ENCODE measurements around the gene DAPK1. TPM values are rescaled to one million over a fixed set of nuclear protein-coding genes. Genes with fewer than 3 reads are reported as not detected.

DAPK1 gene
- polyA plus RNA-seq, 1 donor from 2014 or later: 45.0 TPM

GRCh38 chr9:87516926-87517290, 19.2 kb downstream of the DAPK1 start:
- H2AFZ ChIP-seq (ENCODE audit: low read depth, low read length): no peak overlapping the region
- TF ChIP-seq MXI1 (conservative IDR thresholded peaks at IDR 0.05; ENCODE audit: poor library complexity, severe bottlenecking) (no peak), TAF1 (IDR thresholded peaks at IDR 0.05; ENCODE audit: low read depth) (no peak), REST (IDR thresholded peaks at IDR 0.05; ENCODE audit: borderline replicate concordance) (no peak), SMC3 (conservative IDR thresholded peaks at IDR 0.05; ENCODE audit: poor library complexity) (no peak)
- H3K4me3 ChIP-seq (ENCODE audit: low read length): no peak overlapping the region
- no peaks in the 10 kb centered on the region for H3K9me2 ChIP-seq (ENCODE audit: insufficient read depth, low read length)
- no peak overlapping the region for H3K27ac ChIP-seq (ENCODE audit: low read length)
- peaks cover 6% of the 10 kb centered on the region for H3K9me3 ChIP-seq (ENCODE audit: low read length)
- H3K4me2 ChIP-seq (ENCODE audit: low read length): no peak overlapping the region
- H4K20me1 ChIP-seq (ENCODE audit: insufficient read depth): no peaks in the 10 kb centered on the region
- H3K36me3 ChIP-seq (ENCODE audit: insufficient read depth, low read length): peaks cover 4% of the 10 kb centered on the region
- no peak overlapping the region for H3K9ac ChIP-seq (ENCODE audit: low read length)
- no peaks in the 10 kb centered on the region for H3F3A ChIP-seq (ENCODE audit: insufficient read depth, low read length, poor library complexity, severe bottlenecking)
- peaks cover 14% of the 10 kb centered on the region for H3K79me2 ChIP-seq (replicated peaks; ENCODE audit: insufficient read depth, low read length)
- H3K27me3 ChIP-seq (ENCODE audit: insufficient read depth, low read depth, low read length): no peaks in the 10 kb centered on the region

GRCh38 chr9:87517732-87518131, 20.1 kb downstream of the DAPK1 start:
- no peaks in the 10 kb centered on the region for H3K9me2 ChIP-seq (ENCODE audit: insufficient read depth, low read length)
- H3K9ac ChIP-seq (ENCODE audit: low read length): no peak overlapping the region
- H3K9me3 ChIP-seq (ENCODE audit: low read length): peaks cover 6% of the 10 kb centered on the region
- H2AFZ ChIP-seq (ENCODE audit: low read depth, low read length): no peak overlapping the region
- no peaks in the 10 kb centered on the region for H4K20me1 ChIP-seq (ENCODE audit: insufficient read depth)
- no peak overlapping the region for H3K4me2 ChIP-seq (ENCODE audit: low read length)
- peaks cover 4% of the 10 kb centered on the region for H3K36me3 ChIP-seq (ENCODE audit: insufficient read depth, low read length)
- H3K79me2 ChIP-seq (replicated peaks; ENCODE audit: insufficient read depth, low read length): peaks cover 14% of the 10 kb centered on the region
- H3F3A ChIP-seq (ENCODE audit: insufficient read depth, low read length, poor library complexity, severe bottlenecking): no peaks in the 10 kb centered on the region
- no peak overlapping the region for H3K4me3 ChIP-seq (ENCODE audit: low read length)
- TF ChIP-seq CTCF (IDR thresholded peaks at IDR 0.05; ENCODE audit: poor library complexity, severe bottlenecking): no peak
- no peak for TF ChIP-seq REST (IDR thresholded peaks at IDR 0.05; ENCODE audit: borderline replicate concordance)
- TF ChIP-seq SMC3 (conservative IDR thresholded peaks at IDR 0.05; ENCODE audit: poor library complexity): no peak
- TF ChIP-seq TAF1 (IDR thresholded peaks at IDR 0.05; ENCODE audit: low read depth): no peak
- no peak for TF ChIP-seq RAD21 (conservative IDR thresholded peaks at IDR 0.05)
- no peak for TF ChIP-seq EZH2 (IDR thresholded peaks at IDR 0.05; ENCODE audit: borderline replicate concordance, insufficient read depth, low read length, poor library complexity, severe bottlenecking)
- no peak for TF ChIP-seq POLR2AphosphoS5 (IDR thresholded peaks at IDR 0.05)
- TF ChIP-seq MXI1 (conservative IDR thresholded peaks at IDR 0.05; ENCODE audit: poor library complexity, severe bottlenecking): no peak
- no peak for TF ChIP-seq EP300 (conservative IDR thresholded peaks at IDR 0.05; ENCODE audit: poor library complexity, severe bottlenecking)
- no peaks in the 10 kb centered on the region for H3K27me3 ChIP-seq (ENCODE audit: insufficient read depth, low read depth, low read length)
- no peak overlapping the region for H3K27ac ChIP-seq (ENCODE audit: low read length)
